Panc1 (cell line): Measurements from ENCODE around the gene TMPRSS2.

Experiments used
- SIN3A ChIP-seq: IDR thresholded peaks from 2 replicates; pipeline ENCODE4 v1.6.1; 2012; ENCODE audit warnings: low read depth, mild to moderate bottlenecking, low read length, moderate library complexity, borderline replicate concordance; ENCODE audit not compliant: insufficient read depth
- TF ChIP-seq, protein P1 (sequence below): fragments of 450-650 bp; IDR thresholded peaks from 2 replicates; pipeline ENCODE4 v1.5.1; 2017; ENCODE audit warnings: mild to moderate bottlenecking
- TF ChIP-seq, protein P2 (sequence below), 2 experiments: IDR thresholded peaks; 2 replicates each; pipeline ENCODE4 v1.6.1; 2011 to 2012; ENCODE audit warnings: low read depth in 2 of 2, control low read depth in 1 of 2, low read length in 1 of 2, mild to moderate bottlenecking in 1 of 2, moderate library complexity in 1 of 2; ENCODE audit not compliant: insufficient read depth in 1 of 2

DNA sequence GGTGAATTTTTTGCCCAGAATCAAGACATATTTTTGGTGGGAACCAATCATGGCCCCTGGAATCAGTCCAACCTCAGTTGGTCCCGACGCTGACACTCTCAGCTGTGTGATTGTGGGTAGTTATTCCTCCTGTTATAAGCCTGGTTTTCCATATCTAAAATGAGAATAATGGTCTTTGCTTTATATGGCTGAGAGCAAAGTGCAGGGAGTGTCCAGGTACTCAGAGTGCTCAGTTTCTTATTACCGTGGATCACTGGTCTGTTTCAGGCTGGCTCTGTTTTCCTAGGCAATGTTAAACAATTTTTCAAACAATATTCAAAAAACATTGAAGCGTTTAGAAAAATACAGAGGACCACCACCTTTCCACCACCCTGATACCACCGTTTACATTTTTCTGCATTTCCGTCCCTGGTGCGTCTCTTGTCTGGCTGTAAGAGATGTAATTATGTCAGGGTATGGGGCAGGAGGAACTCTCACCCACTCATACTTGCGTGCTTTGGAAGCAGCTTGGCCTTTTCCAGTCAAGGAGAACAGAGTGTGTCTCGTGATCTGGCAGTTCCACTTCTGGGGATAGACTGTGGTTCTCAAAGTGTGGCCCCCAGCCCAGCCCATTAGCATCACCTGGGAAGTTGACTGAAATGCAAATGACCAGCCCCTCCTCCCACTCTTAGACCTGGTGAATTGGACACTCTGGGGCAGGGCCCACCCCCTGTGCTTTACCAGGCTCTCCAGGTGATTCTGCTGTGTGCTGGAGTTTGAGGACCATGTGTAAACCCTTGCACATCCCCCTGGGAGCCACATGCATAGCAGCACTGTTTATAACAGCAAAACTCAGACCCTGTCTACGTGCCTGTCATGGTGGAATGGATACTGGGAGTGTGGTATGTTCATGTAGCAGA is 75.1 kb downstream of the TMPRSS2 start:
- no peak for TF ChIP-seq SIN3A
- TF ChIP-seq, protein P1, sequence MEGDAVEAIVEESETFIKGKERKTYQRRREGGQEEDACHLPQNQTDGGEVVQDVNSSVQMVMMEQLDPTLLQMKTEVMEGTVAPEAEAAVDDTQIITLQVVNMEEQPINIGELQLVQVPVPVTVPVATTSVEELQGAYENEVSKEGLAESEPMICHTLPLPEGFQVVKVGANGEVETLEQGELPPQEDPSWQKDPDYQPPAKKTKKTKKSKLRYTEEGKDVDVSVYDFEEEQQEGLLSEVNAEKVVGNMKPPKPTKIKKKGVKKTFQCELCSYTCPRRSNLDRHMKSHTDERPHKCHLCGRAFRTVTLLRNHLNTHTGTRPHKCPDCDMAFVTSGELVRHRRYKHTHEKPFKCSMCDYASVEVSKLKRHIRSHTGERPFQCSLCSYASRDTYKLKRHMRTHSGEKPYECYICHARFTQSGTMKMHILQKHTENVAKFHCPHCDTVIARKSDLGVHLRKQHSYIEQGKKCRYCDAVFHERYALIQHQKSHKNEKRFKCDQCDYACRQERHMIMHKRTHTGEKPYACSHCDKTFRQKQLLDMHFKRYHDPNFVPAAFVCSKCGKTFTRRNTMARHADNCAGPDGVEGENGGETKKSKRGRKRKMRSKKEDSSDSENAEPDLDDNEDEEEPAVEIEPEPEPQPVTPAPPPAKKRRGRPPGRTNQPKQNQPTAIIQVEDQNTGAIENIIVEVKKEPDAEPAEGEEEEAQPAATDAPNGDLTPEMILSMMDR: no peak
- TF ChIP-seq, protein P2, sequence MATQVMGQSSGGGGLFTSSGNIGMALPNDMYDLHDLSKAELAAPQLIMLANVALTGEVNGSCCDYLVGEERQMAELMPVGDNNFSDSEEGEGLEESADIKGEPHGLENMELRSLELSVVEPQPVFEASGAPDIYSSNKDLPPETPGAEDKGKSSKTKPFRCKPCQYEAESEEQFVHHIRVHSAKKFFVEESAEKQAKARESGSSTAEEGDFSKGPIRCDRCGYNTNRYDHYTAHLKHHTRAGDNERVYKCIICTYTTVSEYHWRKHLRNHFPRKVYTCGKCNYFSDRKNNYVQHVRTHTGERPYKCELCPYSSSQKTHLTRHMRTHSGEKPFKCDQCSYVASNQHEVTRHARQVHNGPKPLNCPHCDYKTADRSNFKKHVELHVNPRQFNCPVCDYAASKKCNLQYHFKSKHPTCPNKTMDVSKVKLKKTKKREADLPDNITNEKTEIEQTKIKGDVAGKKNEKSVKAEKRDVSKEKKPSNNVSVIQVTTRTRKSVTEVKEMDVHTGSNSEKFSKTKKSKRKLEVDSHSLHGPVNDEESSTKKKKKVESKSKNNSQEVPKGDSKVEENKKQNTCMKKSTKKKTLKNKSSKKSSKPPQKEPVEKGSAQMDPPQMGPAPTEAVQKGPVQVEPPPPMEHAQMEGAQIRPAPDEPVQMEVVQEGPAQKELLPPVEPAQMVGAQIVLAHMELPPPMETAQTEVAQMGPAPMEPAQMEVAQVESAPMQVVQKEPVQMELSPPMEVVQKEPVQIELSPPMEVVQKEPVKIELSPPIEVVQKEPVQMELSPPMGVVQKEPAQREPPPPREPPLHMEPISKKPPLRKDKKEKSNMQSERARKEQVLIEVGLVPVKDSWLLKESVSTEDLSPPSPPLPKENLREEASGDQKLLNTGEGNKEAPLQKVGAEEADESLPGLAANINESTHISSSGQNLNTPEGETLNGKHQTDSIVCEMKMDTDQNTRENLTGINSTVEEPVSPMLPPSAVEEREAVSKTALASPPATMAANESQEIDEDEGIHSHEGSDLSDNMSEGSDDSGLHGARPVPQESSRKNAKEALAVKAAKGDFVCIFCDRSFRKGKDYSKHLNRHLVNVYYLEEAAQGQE (IDR thresholded peaks at IDR 0.05; ENCODE audit: insufficient read depth in 1 of 2, low read depth in 2 of 2, low read length in 1 of 2): no peak
